Measurements from ENCODE around the gene PDE3B. TPM values are rescaled to one million over a fixed set of nuclear protein-coding genes. Genes with fewer than 3 reads are reported as not detected.
A peak's percentile ranks its signal among the peaks of the same experiment; 100 is the strongest.

The PDE3B gene
- total and polyA plus RNA-seq, 2 of the 4 experiments (the other 2 are of a cell fraction), result 0.21 to 1.3 TPM

- CTCF ChIA-PET, result interaction anchor here (0.5 to 3.4 kb wide), 7 partner anchors 21 to 312 kb away, joined by 3 to 17 read pairs (median 4); no protein-coding TSS in a partner anchor
- in situ Hi-C loops (cut with MboI; ENCODE audit: low sequenced_read_pairs), result loop anchor here (5.0 kb wide), 1 partner anchor 117 kb away; no protein-coding TSS in a partner anchor
Observed at GRCh38 chr11:14789879-14790484, 146.4 kb downstream of the PDE3B start.

More at GRCh38 chr11:14789879-14790484, 146.4 kb downstream of the PDE3B start:
- dilution Hi-C loops (cut with HindIII; ENCODE audit: low sequenced_read_pairs, unreplicated experiment) (no loop called here), intact Hi-C loops (cut with micrococcal nuclease) (loop anchor here (1.0 to 5.0 kb wide), 5 partner anchors 117 to 418 kb away; no protein-coding TSS in a partner anchor)
- Histone ChIP-seq H3K27me3 (ENCODE audit: control insufficient read depth, insufficient read depth, low read length) (no peaks in the 10 kb centered on the region), H3K56ac (ENCODE audit: extremely low read depth, insufficient read depth, low read length) (no peak overlapping the region), H3K4ac (ENCODE audit: low read depth, low read length) (no peak overlapping the region), H3K4me1 (ENCODE audit: control insufficient read depth, insufficient read depth, low read length) (no peaks in the 10 kb centered on the region), H3K9me3 (ENCODE audit: control insufficient read depth, insufficient read depth, low read length) (no peaks in the 10 kb centered on the region), H3K9me1 (ENCODE audit: insufficient read depth, low read length) (no peaks in the 10 kb centered on the region), H3K23ac (ENCODE audit: low read depth, low read length) (no peak overlapping the region), H2BK20ac (ENCODE audit: low read depth, low read length) (no peak overlapping the region), H3K79me1 (ENCODE audit: low read depth in 1 of 2, low read length in 2 of 2) (no peaks in the 10 kb centered on the region), H2AFZ (replicated peaks; ENCODE audit: low read length, poor library complexity) (no peak overlapping the region), H4K20me1 (ENCODE audit: insufficient read depth, low read length) (no peaks in the 10 kb centered on the region), H2AK9ac (replicated peaks; ENCODE audit: low read depth, low read length, poor library complexity) (no peak overlapping the region), H3K14ac (replicated peaks; ENCODE audit: low read depth, low read length) (no peak overlapping the region), H3K4me3 (ENCODE audit: insufficient read depth, low read depth, low read length) (no peak overlapping the region), H2BK5ac (ENCODE audit: low read depth, low read length, poor library complexity, severe bottlenecking) (no peak overlapping the region), H4K91ac (ENCODE audit: insufficient read depth, low read depth, low read length) (no peak overlapping the region), H3K18ac (ENCODE audit: low read depth, low read length) (no peak overlapping the region), H2AK5ac (ENCODE audit: low read depth, low read length) (no peak overlapping the region), H4K5ac (ENCODE audit: low read depth, low read length) (no peak overlapping the region), H3K9ac (ENCODE audit: low read depth, low read length) (no peak overlapping the region), H3K4me2 (ENCODE audit: low read depth, low read length) (no peak overlapping the region), H3K27ac (ENCODE audit: insufficient read depth, low read length) (no peak overlapping the region), H2BK120ac (ENCODE audit: low read depth, low read length) (no peak overlapping the region), H4K8ac (ENCODE audit: low read depth in 2 of 2, low read length in 2 of 2) (no peak overlapping the region), H2BK15ac (ENCODE audit: low read depth, low read length) (no peak overlapping the region), H3K36me3 (ENCODE audit: control insufficient read depth, insufficient read depth, low read length) (no peaks in the 10 kb centered on the region)
- POLR2A ChIA-PET (ENCODE audit: unreplicated experiment), result no interaction called here
- peak; percentile 28 for DNase-seq
- peak; percentile 56; the same call in 1 of the 2 replicates for ATAC-seq (ENCODE audit: low read depth)
- BruUV-seq (replicated peaks), result no TSS peak
- TF ChIP-seq RAD21 (IDR thresholded peaks at IDR 0.05; ENCODE audit: low read length) (peak; percentile 58), CHD1 (IDR thresholded peaks at IDR 0.05; ENCODE audit: low read depth, low read length) (no peak), CTCF (conservative IDR thresholded peaks at IDR 0.05; ENCODE audit: low read depth, low read length) (peak; percentile 65), SMC3 (IDR thresholded peaks at IDR 0.05; ENCODE audit: low read depth, low read length) (peak; percentile 34; the same call in 1 of the 2 replicates)

All from IMR-90 (cell line).